ENCODE data around the gene RAI1. TPM values are rescaled to one million over a fixed set of nuclear protein-coding genes. Genes with fewer than 3 reads are reported as not detected.
A peak's percentile ranks its signal among the peaks of the same experiment; 100 is the strongest.

The RAI1 gene
- total and polyA plus RNA-seq, 4 experiments from 2014 or later = 0.35 to 19.5 (median 9.7) TPM

- Histone ChIP-seq H3K27ac (ENCODE audit: low read depth, low read length) (no peak overlapping the region), H3K27me3 (ENCODE audit: insufficient read depth, low read length) (no peaks in the 10 kb centered on the region), H3K4me3 (ENCODE audit: low read length in 2 of 2) (no peak overlapping the region), H3K9me3 (ENCODE audit: control insufficient read depth in 1 of 2, low read length in 2 of 2) (no peaks in the 10 kb centered on the region), H3K4me1 (ENCODE audit: insufficient read depth, low read length) (peaks cover 44% of the 10 kb centered on the region), H3K36me3 (ENCODE audit: insufficient read depth, low read length) (no peaks in the 10 kb centered on the region)
- peaks cover 24 to 56% (median 41%) of the 10 kb centered on the region in 4 donors for H3K4me1 Mint-ChIP-seq
- intact Hi-C loops (cut with micrococcal nuclease) = loop anchor here (5.0 kb wide), 1 partner anchor 163 kb away; the partner anchor contains the start of gene PEMT
- POLR2A ChIA-PET (ENCODE audit: partially characterized antibody) = no interaction called here
- no peaks in the 10 kb centered on the region for H3K9me3 Mint-ChIP-seq
- CTCF ChIA-PET (ENCODE audit: partially characterized antibody) = interaction anchor here (0.8 kb wide), 2 partner anchors 8 to 278 kb away, joined by 3 read pairs; no protein-coding TSS in a partner anchor
- H3K27me3 Mint-ChIP-seq = no peaks in the 10 kb centered on the region
- peaks cover 0 to 3% of the 10 kb centered on the region in 2 donors for H3K36me3 Mint-ChIP-seq
- H3K27ac Mint-ChIP-seq = peak overlapping the region in 3 of 7 donors; percentile 52 to 75 (median 68)
- no peak overlapping the region for H3K4me3 Mint-ChIP-seq
- DNase-seq = no peak
These were observed 73.7 kb downstream of the RAI1 start for GRCh38 chr17:17754719-17755686.

- Histone ChIP-seq H3K9me3 (ENCODE audit: control insufficient read depth in 1 of 2, low read length in 2 of 2) (no peaks in the 10 kb centered on the region), H3K36me3 (ENCODE audit: insufficient read depth, low read length) (no peaks in the 10 kb centered on the region), H3K27me3 (ENCODE audit: insufficient read depth, low read length) (no peaks in the 10 kb centered on the region), H3K4me1 (ENCODE audit: insufficient read depth, low read length) (peaks cover 37% of the 10 kb centered on the region), H3K27ac (ENCODE audit: low read depth, low read length) (no peak overlapping the region), H3K4me3 (ENCODE audit: low read length in 2 of 2) (no peak overlapping the region)
- Mint-ChIP-seq H3K4me1 (peaks cover 22 to 49% (median 36%) of the 10 kb centered on the region in 4 donors), H3K4me3 (no peak overlapping the region), H3K27me3 (no peaks in the 10 kb centered on the region), H3K27ac (peak overlapping the region in 4 of 7 donors; percentile 52 to 75 (median 69)), H3K9me3 (no peaks in the 10 kb centered on the region), H3K36me3 (peaks cover 0 to 3% of the 10 kb centered on the region in 2 donors)
- DNase-seq = no peak
- intact Hi-C loops (cut with micrococcal nuclease) = no loop called here
- ChIA-PET POLR2A (ENCODE audit: partially characterized antibody) (no interaction called here), CTCF (ENCODE audit: partially characterized antibody) (interaction anchor here (0.8 kb wide), 2 partner anchors 8 to 277 kb away, joined by 3 read pairs; no protein-coding TSS in a partner anchor)
These were observed 74.5 kb downstream of the RAI1 start for GRCh38 chr17:17755715-17756114.

DNA sequence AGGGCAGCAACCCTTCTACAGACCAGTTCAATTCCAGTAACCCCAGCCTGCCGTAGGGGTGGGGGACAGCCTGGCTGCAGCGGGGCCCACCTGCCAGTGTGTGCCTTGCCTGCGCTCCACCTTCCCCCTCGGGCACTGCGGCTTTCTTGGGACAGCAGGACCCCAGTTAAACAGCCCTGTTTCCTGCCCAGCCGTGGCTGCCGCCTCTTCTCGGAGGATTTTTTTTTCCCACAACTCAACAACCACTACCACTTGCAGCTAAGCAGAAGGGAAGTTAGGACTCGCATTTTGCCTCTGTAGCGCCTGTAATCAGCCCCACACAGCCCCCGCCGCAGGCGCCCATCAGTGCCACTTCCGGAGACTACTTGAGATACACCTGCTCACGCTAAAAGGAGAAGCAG lies 76.1 kb downstream of the RAI1 start:
- Mint-ChIP-seq H3K4me1 (peaks cover 12 to 37% (median 23%) of the 10 kb centered on the region in 4 donors), H3K27ac (peak overlapping the region in 5 of 7 donors; percentile 41 to 70 (median 47)), H3K36me3 (peaks cover 0 to 3% of the 10 kb centered on the region in 2 donors), H3K27me3 (no peaks in the 10 kb centered on the region), H3K9me3 (no peaks in the 10 kb centered on the region), H3K4me3 (peak overlapping the region in 3 of 8 donors; percentile 25 to 62 (median 26))
- Histone ChIP-seq H3K9me3 (ENCODE audit: control insufficient read depth in 1 of 2, low read length in 2 of 2) (no peaks in the 10 kb centered on the region), H3K27ac (ENCODE audit: low read depth, low read length) (no peak overlapping the region), H3K36me3 (ENCODE audit: insufficient read depth, low read length) (no peaks in the 10 kb centered on the region), H3K4me3 (ENCODE audit: low read length in 2 of 2) (no peak overlapping the region), H3K4me1 (ENCODE audit: insufficient read depth, low read length) (peaks cover 25% of the 10 kb centered on the region), H3K27me3 (ENCODE audit: insufficient read depth, low read length) (no peaks in the 10 kb centered on the region)
- intact Hi-C loops (cut with micrococcal nuclease) = no loop called here
- ChIA-PET POLR2A (ENCODE audit: partially characterized antibody) (interaction anchor here (0.5 kb wide), 1 partner anchor 940 kb away, joined by 3 read pairs; no protein-coding TSS in a partner anchor), CTCF (ENCODE audit: partially characterized antibody) (no interaction called here)
- peak in 1 of 5 donors; percentile 13 for DNase-seq

DNA sequence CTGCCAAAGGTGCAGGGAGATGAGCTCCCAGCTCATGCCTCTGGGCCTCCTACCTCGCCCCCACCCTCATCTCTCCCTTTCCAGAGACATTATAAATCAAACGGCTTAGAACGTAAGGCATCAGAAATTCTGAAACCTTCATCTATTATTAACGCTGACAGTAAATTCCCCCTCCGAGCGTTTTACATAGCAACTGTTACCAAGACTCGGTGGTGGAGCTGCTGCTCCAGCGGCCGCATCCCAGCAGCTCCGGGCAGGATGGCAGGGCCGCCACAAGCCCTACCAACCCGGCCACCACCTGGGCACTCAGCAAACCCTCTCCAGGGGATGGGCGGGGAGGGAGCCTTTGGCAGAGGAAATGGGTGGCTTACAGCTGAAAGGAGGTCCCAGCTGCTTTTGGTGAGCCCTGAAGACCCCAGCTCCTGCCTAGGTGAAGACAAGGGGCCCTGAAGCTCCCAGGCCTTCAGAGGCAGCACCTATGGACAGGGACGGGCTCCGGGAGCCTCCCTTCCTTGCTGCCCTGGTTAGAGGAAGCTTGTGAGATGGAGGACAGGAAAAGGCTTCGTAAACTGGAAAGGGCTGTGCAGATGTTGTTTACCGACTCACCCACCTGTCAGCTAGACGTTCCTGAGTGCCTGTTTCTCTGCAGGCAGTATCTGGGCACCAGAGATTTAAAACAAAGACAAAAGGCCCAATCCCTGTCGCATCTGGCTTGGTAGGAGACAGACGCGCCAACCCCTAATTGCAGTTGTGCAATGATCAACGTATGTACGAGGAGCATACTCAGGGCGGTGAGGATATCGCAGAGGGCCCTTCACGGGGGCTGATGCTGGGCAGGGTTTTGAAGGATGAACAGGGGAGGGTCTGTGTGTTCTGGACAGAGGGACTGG lies 76.9 kb downstream of the RAI1 start:
- Mint-ChIP-seq H3K4me3 (no peak overlapping the region), H3K27ac (peak overlapping the region in 2 of 7 donors; percentile 52 to 71), H3K4me1 (peaks cover 10 to 29% (median 18%) of the 10 kb centered on the region in 4 donors), H3K9me3 (no peaks in the 10 kb centered on the region), H3K27me3 (no peaks in the 10 kb centered on the region), H3K36me3 (peaks cover 0 to 3% of the 10 kb centered on the region in 2 donors)
- H3K36me3 ChIP-seq (ENCODE audit: insufficient read depth, low read length) = no peaks in the 10 kb centered on the region
- H3K27ac ChIP-seq (ENCODE audit: low read depth, low read length) = no peak overlapping the region
- peaks cover 16% of the 10 kb centered on the region for H3K4me1 ChIP-seq (ENCODE audit: insufficient read depth, low read length)
- ChIA-PET CTCF (ENCODE audit: partially characterized antibody) (no interaction called here), POLR2A (ENCODE audit: partially characterized antibody) (interaction anchor here (0.5 kb wide), 1 partner anchor 939 kb away, joined by 3 read pairs; no protein-coding TSS in a partner anchor)
- no peak for DNase-seq
- intact Hi-C loops (cut with micrococcal nuclease) = no loop called here
- H3K9me3 ChIP-seq (ENCODE audit: control insufficient read depth in 1 of 2, low read length in 2 of 2) = no peaks in the 10 kb centered on the region
- no peak overlapping the region for H3K4me3 ChIP-seq (ENCODE audit: low read length in 2 of 2)
- H3K27me3 ChIP-seq (ENCODE audit: insufficient read depth, low read length) = no peaks in the 10 kb centered on the region

GRCh38 chr17:17758941-17759563 lies 77.8 kb downstream of the RAI1 start:
- H3K36me3 Mint-ChIP-seq = peaks cover 1 to 3% of the 10 kb centered on the region in 2 donors
- no peak for DNase-seq
- H3K4me3 ChIP-seq (ENCODE audit: low read length in 2 of 2) = no peak overlapping the region
- no peak overlapping the region for H3K4me3 Mint-ChIP-seq
- intact Hi-C loops (cut with micrococcal nuclease) = no loop called here
- H3K27ac ChIP-seq (ENCODE audit: low read depth, low read length) = no peak overlapping the region
- no peaks in the 10 kb centered on the region for H3K9me3 Mint-ChIP-seq
- peaks cover 8 to 27% (median 14%) of the 10 kb centered on the region in 4 donors for H3K4me1 Mint-ChIP-seq
- no peaks in the 10 kb centered on the region for H3K9me3 ChIP-seq (ENCODE audit: control insufficient read depth in 1 of 2, low read length in 2 of 2)
- H3K36me3 ChIP-seq (ENCODE audit: insufficient read depth, low read length) = no peaks in the 10 kb centered on the region
- peaks cover 10% of the 10 kb centered on the region for H3K4me1 ChIP-seq (ENCODE audit: insufficient read depth, low read length)
- ChIA-PET POLR2A (ENCODE audit: partially characterized antibody) (no interaction called here), CTCF (ENCODE audit: partially characterized antibody) (interaction anchor here (0.6 kb wide), 1 partner anchor 28 kb away, joined by 3 read pairs; no protein-coding TSS in a partner anchor)
- no peaks in the 10 kb centered on the region for H3K27me3 Mint-ChIP-seq
- peak overlapping the region in 1 of 7 donors; percentile 6 for H3K27ac Mint-ChIP-seq
- no peaks in the 10 kb centered on the region for H3K27me3 ChIP-seq (ENCODE audit: insufficient read depth, low read length)

- ChIA-PET CTCF (ENCODE audit: partially characterized antibody) (no interaction called here), POLR2A (ENCODE audit: partially characterized antibody) (interaction anchor here (0.9 kb wide), 1 partner anchor 9 kb away, joined by 3 read pairs; no protein-coding TSS in a partner anchor)
- peaks cover 8 to 27% (median 14%) of the 10 kb centered on the region in 4 donors for H3K4me1 Mint-ChIP-seq
- no peak overlapping the region for H3K27ac ChIP-seq (ENCODE audit: low read depth, low read length)
- H3K27me3 Mint-ChIP-seq = no peaks in the 10 kb centered on the region
- H3K9me3 Mint-ChIP-seq = no peaks in the 10 kb centered on the region
- intact Hi-C loops (cut with micrococcal nuclease) = no loop called here
- peaks cover 10% of the 10 kb centered on the region for H3K4me1 ChIP-seq (ENCODE audit: insufficient read depth, low read length)
- peaks cover 1 to 3% of the 10 kb centered on the region in 2 donors for H3K36me3 Mint-ChIP-seq
- H3K4me3 Mint-ChIP-seq = no peak overlapping the region
- no peaks in the 10 kb centered on the region for H3K36me3 ChIP-seq (ENCODE audit: insufficient read depth, low read length)
- peak overlapping the region in 1 of 7 donors; percentile 48 for H3K27ac Mint-ChIP-seq
- H3K9me3 ChIP-seq (ENCODE audit: control insufficient read depth in 1 of 2, low read length in 2 of 2) = no peaks in the 10 kb centered on the region
- H3K4me3 ChIP-seq (ENCODE audit: low read length in 2 of 2) = no peak overlapping the region
- DNase-seq = no peak
- H3K27me3 ChIP-seq (ENCODE audit: insufficient read depth, low read length) = no peaks in the 10 kb centered on the region
These were observed 79.1 kb downstream of the RAI1 start for GRCh38 chr17:17760350-17760749.
